Keratinocyte (primary cell): ENCODE data around the gene ARMC6. TPM values are rescaled to one million over a fixed set of nuclear protein-coding genes. Genes with fewer than 3 reads are reported as not detected.

Source experiments
- DNase-seq: peaks from one replicate; pipeline ENCODE4 v3.0.0-alpha.2; 2011; ENCODE audit warnings: low read depth, missing footprints, low spot score
- FAIRE-seq: peaks from 2 replicates; lab custom pipeline; 2011; peaks lifted over from hg19 to GRCh38; lab: Jason Lieb, UNC
- H2AFZ ChIP-seq: 2 replicates; pipeline ENCODE4 v1.6.0; 2012; ENCODE audit warnings: low read length, control low read depth, inconsistent platforms; ENCODE audit not compliant: control insufficient read depth
- H3K27ac ChIP-seq: 2 replicates; pipeline ENCODE4 v1.5.1; 2011; ENCODE audit warnings: low read length; ENCODE audit not compliant: control insufficient read depth, insufficient read depth
- H3K27me3 ChIP-seq: 3 replicates; pipeline ENCODE4 v1.6.0; 2011; ENCODE audit warnings: low read length; ENCODE audit not compliant: control insufficient read depth, insufficient read depth; ENCODE audit errors: extremely low read depth
- H3K36me3 ChIP-seq, 2 experiments: 2 replicates in 1 of 2; 3 replicates in 1 of 2; pipeline ENCODE4 v1.5.1; 2011; ENCODE audit warnings: low read length in 2 of 2, mild to moderate bottlenecking in 1 of 2; ENCODE audit not compliant: control insufficient read depth in 2 of 2, insufficient read depth in 2 of 2; ENCODE audit errors: extremely low read depth in 1 of 2
- H3K4me1 ChIP-seq: 3 replicates; pipeline ENCODE4 v1.5.1; 2011; ENCODE audit warnings: low read length; ENCODE audit not compliant: control insufficient read depth, insufficient read depth; ENCODE audit errors: extremely low read depth
- H3K4me2 ChIP-seq: 3 replicates; pipeline ENCODE4 v1.6.0; 2011; ENCODE audit warnings: low read depth, low read length; ENCODE audit not compliant: control insufficient read depth, insufficient read depth; ENCODE audit errors: extremely low read depth
- H3K4me3 ChIP-seq, 3 experiments: fragments of 200-600 bp in 1 of 3; sonication (generic) in 1 of 3; 2 replicates in 2 of 3; 3 replicates in 1 of 3; pipeline ENCODE4 v1.5.1; 2011 to 2016; ENCODE audit warnings: low read length in 3 of 3, mild to moderate bottlenecking in 3 of 3, control low read depth in 2 of 3, inconsistent platforms in 1 of 3, low read depth in 1 of 3, mixed read lengths in 1 of 3, mixed run types in 1 of 3, moderate library complexity in 1 of 3; ENCODE audit not compliant: control insufficient read depth in 2 of 3, insufficient read depth in 2 of 3; ENCODE audit errors: extremely low read depth in 1 of 3
- H3K79me2 ChIP-seq: 2 replicates; pipeline ENCODE4 v1.6.0; 2012; ENCODE audit warnings: low read length; ENCODE audit not compliant: control insufficient read depth, insufficient read depth
- H3K9ac ChIP-seq: 3 replicates; pipeline ENCODE4 v1.6.0; 2011; ENCODE audit warnings: low read length; ENCODE audit not compliant: control insufficient read depth, insufficient read depth; ENCODE audit errors: extremely low read depth
- H3K9me1 ChIP-seq: 3 replicates; pipeline ENCODE4 v1.6.0; 2011; ENCODE audit warnings: low read length; ENCODE audit not compliant: control insufficient read depth, insufficient read depth; ENCODE audit errors: extremely low read depth
- H3K9me3 ChIP-seq: 2 replicates; pipeline ENCODE4 v1.5.1; 2012; ENCODE audit warnings: low read depth, low read length; ENCODE audit not compliant: control insufficient read depth
- H4K20me1 ChIP-seq: 3 replicates; pipeline ENCODE4 v1.6.0; 2011; ENCODE audit warnings: low read length; ENCODE audit not compliant: control insufficient read depth, insufficient read depth; ENCODE audit errors: extremely low read depth
- EZH2 ChIP-seq: IDR thresholded peaks from one replicate; pipeline ENCODE4 v1.6.1; 2012; ENCODE audit warnings: inconsistent platforms, mild to moderate bottlenecking, low read length, moderate library complexity
- dilution Hi-C: fragments of 300-500 bp; cut with MboI; formaldehyde crosslinking; loops from one replicate; pipeline ENCODE4 v1.7.0; 2020; ENCODE audit warnings: low sequenced_read_pairs; ENCODE audit not compliant: extremely low pct_ligation_motif_present
- polyA plus RNA-seq, 5 experiments: library from polyadenylated mRNA; depleted of rRNA in 3 of 5; stranded (reverse) in 3 of 5; stranded (forward) in 1 of 5; unstranded in 1 of 5; fragments of >200 nt; gene quantifications; 1 replicate in 1 of 5; 2 replicates in 3 of 5; 3 replicates in 1 of 5; pipeline versions ENCODE4 v1.2.1 to v1.2.3, GENCODE V29; 2011 to 2012; ENCODE audit warnings: missing spikeins in 2 of 5, low read depth in 1 of 5, low replicate concordance in 1 of 5
- TF ChIP-seq, protein P1 (sequence below), 3 experiments: IDR thresholded peaks in 1 of 3; conservative IDR thresholded peaks in 1 of 3; optimal IDR thresholded peaks in 1 of 3; 2 replicates in 2 of 3; 3 replicates in 1 of 3; pipeline versions ENCODE3 to v1.5.1; 2011; ENCODE audit warnings: low read length in 3 of 3, mild to moderate bottlenecking in 3 of 3, moderate library complexity in 2 of 3, control low read depth in 1 of 3, inconsistent platforms in 1 of 3; ENCODE audit not compliant: insufficient read depth in 2 of 3; ENCODE audit errors: extremely low read depth in 1 of 3

ARMC6 gene
- polyA plus RNA-seq, 1 donor (not counting 4 experiments of a cell fraction or from before 2014, with no cell fraction given): 23.8 TPM

GRCh38 chr19:19064811-19065745 lies 31.7 kb downstream of the ARMC6 start:
- peaks cover 6% of the 10 kb centered on the region for H3K4me1 ChIP-seq
- no peaks in the 10 kb centered on the region for H3K9me3 ChIP-seq
- peak overlapping the region; percentile 48 to 66 (median 65) for H3K4me3 ChIP-seq
- no peak for DNase-seq
- H3K27ac ChIP-seq: no peak overlapping the region
- H3K4me2 ChIP-seq: peak overlapping the region; percentile 81
- H2AFZ ChIP-seq: peak overlapping the region; percentile 7
- no peak for FAIRE-seq
- H3K9me1 ChIP-seq: peaks cover 2% of the 10 kb centered on the region
- H3K36me3 ChIP-seq: peaks cover 0 to 1% of the 10 kb centered on the region in 2 experiments
- peaks cover 2% of the 10 kb centered on the region for H3K27me3 ChIP-seq
- H3K79me2 ChIP-seq: no peaks in the 10 kb centered on the region
- no peaks in the 10 kb centered on the region for H4K20me1 ChIP-seq
- TF ChIP-seq, protein P1, sequence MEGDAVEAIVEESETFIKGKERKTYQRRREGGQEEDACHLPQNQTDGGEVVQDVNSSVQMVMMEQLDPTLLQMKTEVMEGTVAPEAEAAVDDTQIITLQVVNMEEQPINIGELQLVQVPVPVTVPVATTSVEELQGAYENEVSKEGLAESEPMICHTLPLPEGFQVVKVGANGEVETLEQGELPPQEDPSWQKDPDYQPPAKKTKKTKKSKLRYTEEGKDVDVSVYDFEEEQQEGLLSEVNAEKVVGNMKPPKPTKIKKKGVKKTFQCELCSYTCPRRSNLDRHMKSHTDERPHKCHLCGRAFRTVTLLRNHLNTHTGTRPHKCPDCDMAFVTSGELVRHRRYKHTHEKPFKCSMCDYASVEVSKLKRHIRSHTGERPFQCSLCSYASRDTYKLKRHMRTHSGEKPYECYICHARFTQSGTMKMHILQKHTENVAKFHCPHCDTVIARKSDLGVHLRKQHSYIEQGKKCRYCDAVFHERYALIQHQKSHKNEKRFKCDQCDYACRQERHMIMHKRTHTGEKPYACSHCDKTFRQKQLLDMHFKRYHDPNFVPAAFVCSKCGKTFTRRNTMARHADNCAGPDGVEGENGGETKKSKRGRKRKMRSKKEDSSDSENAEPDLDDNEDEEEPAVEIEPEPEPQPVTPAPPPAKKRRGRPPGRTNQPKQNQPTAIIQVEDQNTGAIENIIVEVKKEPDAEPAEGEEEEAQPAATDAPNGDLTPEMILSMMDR (optimal IDR thresholded peaks at IDR 0.05 in 1 of 3, IDR thresholded peaks at IDR 0.05 in 1 of 3, conservative IDR thresholded peaks at IDR 0.05 in 1 of 3; ENCODE audit: extremely low read depth in 1 of 3, insufficient read depth in 2 of 3, low read length in 3 of 3): no peak
- no peak for TF ChIP-seq EZH2
- dilution Hi-C loops: no loop called here
- H3K9ac ChIP-seq: no peak overlapping the region

DNA sequence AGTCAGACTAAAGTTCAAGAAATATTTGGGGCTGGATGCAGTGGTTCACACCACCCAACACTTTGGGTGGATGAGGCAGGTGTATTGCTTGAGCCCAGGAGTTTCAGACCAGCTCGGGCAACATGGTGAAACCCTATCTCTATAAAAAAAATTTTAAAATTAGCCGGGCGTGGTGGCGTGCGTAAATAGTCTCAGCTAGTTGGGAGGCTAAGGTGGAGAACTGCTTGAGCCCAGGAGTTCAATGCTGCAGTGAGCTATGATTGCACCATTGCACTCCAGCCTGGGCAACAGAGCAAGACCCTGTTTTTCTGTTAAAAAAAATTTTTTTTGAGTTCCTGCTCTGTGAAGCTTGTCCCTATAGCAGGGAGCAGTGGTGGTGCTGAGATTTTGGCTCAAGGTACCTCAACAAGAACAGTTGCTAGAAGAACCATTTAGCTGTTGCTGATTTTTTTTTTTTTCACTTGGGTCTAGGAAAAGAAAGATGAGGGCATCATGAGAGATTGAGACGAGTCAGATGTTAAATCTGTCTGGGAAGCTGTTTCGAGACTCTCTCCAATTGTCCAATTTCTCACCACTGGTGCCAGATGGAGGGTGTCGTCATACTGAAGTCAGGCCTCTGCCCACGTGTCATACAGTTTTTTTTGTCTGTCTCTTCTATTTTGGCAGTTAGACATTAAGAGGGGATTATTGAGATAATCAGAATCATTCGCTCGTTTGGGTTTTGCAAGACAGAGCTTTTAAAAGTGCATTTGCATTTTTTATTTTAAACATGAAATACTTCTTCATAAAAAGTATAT lies 34.1 kb downstream of the ARMC6 start:
- no peak overlapping the region for H3K27ac ChIP-seq
- H3K9ac ChIP-seq: no peak overlapping the region
- H3K4me3 ChIP-seq: no peak overlapping the region
- no peaks in the 10 kb centered on the region for H4K20me1 ChIP-seq
- peaks cover 2% of the 10 kb centered on the region for H3K27me3 ChIP-seq
- H3K79me2 ChIP-seq: no peaks in the 10 kb centered on the region
- no peaks in the 10 kb centered on the region for H3K9me3 ChIP-seq
- DNase-seq (no peak), FAIRE-seq (no peak)
- TF ChIP-seq, protein P1 (optimal IDR thresholded peaks at IDR 0.05 in 1 of 3, IDR thresholded peaks at IDR 0.05 in 1 of 3, conservative IDR thresholded peaks at IDR 0.05 in 1 of 3; ENCODE audit: extremely low read depth in 1 of 3, insufficient read depth in 2 of 3, low read length in 3 of 3): no peak
- TF ChIP-seq EZH2: no peak
- dilution Hi-C loops: no loop called here
- H3K4me2 ChIP-seq: no peak overlapping the region
- no peak overlapping the region for H2AFZ ChIP-seq
- H3K4me1 ChIP-seq: peaks cover 4% of the 10 kb centered on the region
- no peaks in the 10 kb centered on the region for H3K9me1 ChIP-seq
- H3K36me3 ChIP-seq: no peaks in the 10 kb centered on the region
